ENCODE data around the gene PGM5.

Gene PGM5

GRCh38 chr9:68538200-68538599 lies 181.8 kb downstream of the PGM5 start:
- no peak for DNase-seq (ENCODE audit: low spot score)

- no peak for DNase-seq (ENCODE audit: low spot score)
Observed at GRCh38 chr9:68540712-68541535, 184.5 kb downstream of the PGM5 start, which contains the start of gene TMEM252. TSS of gene TMEM252 (minus strand) at chr9:68540883. CDS start at chr9:68540814, 69 bp downstream.

GRCh38 chr9:68541568-68541967 lies 185.2 kb downstream of the PGM5 start:
- no peak for DNase-seq (ENCODE audit: low spot score)

- no peak for DNase-seq (ENCODE audit: low spot score)
Observed at GRCh38 chr9:68545033-68545705, 188.8 kb downstream of the PGM5 start.

- DNase-seq (ENCODE audit: low spot score) = no peak
Observed at GRCh38 chr9:68546596-68547390, 190.4 kb downstream of the PGM5 start.

- no peak for DNase-seq (ENCODE audit: low spot score)
Observed at GRCh38 chr9:68547417-68547816, 191.0 kb downstream of the PGM5 start.

- DNase-seq (ENCODE audit: low spot score) = no peak
Observed at GRCh38 chr9:68548241-68548640, 191.8 kb downstream of the PGM5 start.

GRCh38 chr9:68551191-68551590 lies 194.8 kb downstream of the PGM5 start:
- no peak for DNase-seq (ENCODE audit: low spot score)

GRCh38 chr9:68552700-68553476 lies 196.5 kb downstream of the PGM5 start:
- DNase-seq (ENCODE audit: low spot score) = peak; percentile 19

GRCh38 chr9:68555437-68556150 lies 199.2 kb downstream of the PGM5 start:
- DNase-seq (ENCODE audit: low spot score) = no peak

- DNase-seq (ENCODE audit: low spot score) = no peak
Observed at GRCh38 chr9:68558545-68558944, 202.1 kb downstream of the PGM5 start.

GRCh38 chr9:68560071-68560844 lies 203.8 kb downstream of the PGM5 start:
- no peak for DNase-seq (ENCODE audit: low spot score)

- DNase-seq (ENCODE audit: low spot score) = no peak
Observed at GRCh38 chr9:68562461-68562860, 206.1 kb downstream of the PGM5 start.

GRCh38 chr9:68567565-68567964 lies 211.2 kb downstream of the PGM5 start:
- DNase-seq (ENCODE audit: low spot score) = no peak

GRCh38 chr9:68574150-68574549 lies 217.7 kb downstream of the PGM5 start:
- peak; percentile 17 for DNase-seq (ENCODE audit: low spot score)

GRCh38 chr9:68575817-68576216 lies 219.4 kb downstream of the PGM5 start:
- DNase-seq (ENCODE audit: low spot score) = no peak

GRCh38 chr9:68577774-68578591 lies 221.6 kb downstream of the PGM5 start:
- no peak for DNase-seq (ENCODE audit: low spot score)

All from SW480 (cell line).